ENCODE results near the gene SDC4.

The SDC4 gene

GRCh38 chr20:45343532-45344167, 4.6 kb downstream of the SDC4 start:
- peak; percentile 64 for DNase-seq (ENCODE audit: low spot score)

GRCh38 chr20:45342855-45343531, 5.2 kb downstream of the SDC4 start:
- DNase-seq (ENCODE audit: low spot score) = no peak

GRCh38 chr20:45341939-45342854, 6.0 kb downstream of the SDC4 start:
- no peak for DNase-seq (ENCODE audit: low spot score)

GRCh38 chr20:45341579-45341938, 6.7 kb downstream of the SDC4 start:
- DNase-seq (ENCODE audit: low spot score) = no peak

DNA sequence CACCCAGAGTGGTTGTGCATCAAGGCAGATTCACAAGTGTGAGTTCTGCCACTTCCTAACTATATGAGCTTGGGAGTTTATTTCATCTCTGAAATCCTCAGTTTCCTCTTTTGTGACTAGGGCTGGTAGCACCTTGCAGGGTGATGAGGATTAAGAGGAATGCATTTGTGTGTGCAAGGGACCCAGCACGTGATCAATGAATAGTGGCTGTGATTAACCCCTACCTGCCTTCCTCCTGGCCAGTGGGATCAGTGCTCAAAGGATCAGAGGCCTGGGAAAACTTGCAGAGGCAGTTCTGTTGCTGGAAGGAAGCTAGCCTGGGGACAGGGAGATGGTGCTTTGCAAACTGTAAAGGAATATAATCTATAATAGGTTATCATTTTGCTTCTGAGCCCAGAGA, 7.3 kb downstream of the SDC4 start:
- no peak for DNase-seq (ENCODE audit: low spot score)

- no peak for DNase-seq (ENCODE audit: low spot score)
These were observed 7.9 kb downstream of the SDC4 start for GRCh38 chr20:45340236-45340847.

DNA sequence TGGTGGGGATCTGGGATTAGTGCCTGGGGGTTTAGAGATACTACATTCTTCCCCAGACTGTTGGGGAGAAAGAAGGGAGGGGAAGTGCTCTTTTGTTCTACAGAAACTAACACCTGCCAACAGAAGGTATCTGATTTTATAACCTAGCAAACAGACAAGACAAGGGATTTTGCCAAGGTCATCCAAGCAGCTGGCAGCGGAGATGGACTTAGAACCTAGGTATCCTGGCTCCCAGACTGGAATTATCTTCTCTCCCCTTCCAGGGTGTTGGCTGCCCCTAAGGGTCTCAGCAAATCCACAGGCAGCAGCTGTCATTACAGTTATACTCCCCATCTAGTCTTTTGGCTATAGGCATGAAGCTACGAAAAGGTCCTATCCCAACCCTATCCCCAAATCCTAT, 8.4 kb downstream of the SDC4 start:
- no peak for DNase-seq (ENCODE audit: low spot score)

- no peak for DNase-seq (ENCODE audit: low spot score)
These were observed 9.1 kb downstream of the SDC4 start for GRCh38 chr20:45339084-45339483.

DNA sequence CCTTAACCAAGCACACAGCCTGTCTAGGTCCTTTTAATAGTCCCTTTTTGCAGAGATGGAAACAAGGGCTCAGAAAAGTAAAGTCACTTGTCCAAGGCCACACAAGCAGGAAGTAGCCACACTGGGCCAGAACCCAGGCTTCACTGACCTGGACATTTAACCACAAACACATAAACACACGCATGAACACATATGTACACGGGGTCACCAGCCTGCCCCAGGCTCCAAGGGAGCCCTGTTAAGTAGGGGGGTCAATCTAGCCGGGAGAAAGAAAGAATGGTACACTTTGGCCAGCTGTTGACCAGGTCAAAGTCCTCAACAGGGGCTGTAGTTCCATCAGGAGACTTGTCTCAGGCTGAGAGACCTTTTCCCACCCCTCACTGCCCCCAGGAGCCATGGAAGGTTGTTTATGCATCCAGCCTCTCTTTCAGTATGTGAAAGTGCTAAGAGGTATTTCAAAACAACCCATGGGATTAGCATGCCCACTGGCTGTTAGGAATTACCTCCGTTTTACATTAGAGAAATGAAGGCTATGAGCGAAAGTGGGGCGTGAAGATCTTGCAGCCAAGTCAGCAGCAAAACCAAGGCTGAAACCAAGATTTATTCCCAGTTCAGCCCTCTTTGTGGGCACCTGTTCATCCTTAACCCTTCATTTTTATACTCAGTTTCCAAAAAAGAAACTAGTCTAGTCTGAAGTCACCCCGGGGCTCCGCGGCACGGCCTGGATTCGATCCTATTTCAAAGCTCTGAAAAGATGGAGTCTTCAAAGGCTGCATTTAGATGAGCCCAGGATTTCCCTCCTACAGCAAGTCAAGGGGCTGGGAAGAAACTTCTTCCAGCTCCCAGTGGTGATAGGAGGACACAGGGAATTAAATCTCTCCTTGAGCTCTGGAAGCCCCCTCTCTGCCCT, 9.8 kb downstream of the SDC4 start:
- DNase-seq (ENCODE audit: low spot score) = no peak

- DNase-seq (ENCODE audit: low spot score) = no peak
These were observed 10.7 kb downstream of the SDC4 start for GRCh38 chr20:45337367-45338120.

DNA sequence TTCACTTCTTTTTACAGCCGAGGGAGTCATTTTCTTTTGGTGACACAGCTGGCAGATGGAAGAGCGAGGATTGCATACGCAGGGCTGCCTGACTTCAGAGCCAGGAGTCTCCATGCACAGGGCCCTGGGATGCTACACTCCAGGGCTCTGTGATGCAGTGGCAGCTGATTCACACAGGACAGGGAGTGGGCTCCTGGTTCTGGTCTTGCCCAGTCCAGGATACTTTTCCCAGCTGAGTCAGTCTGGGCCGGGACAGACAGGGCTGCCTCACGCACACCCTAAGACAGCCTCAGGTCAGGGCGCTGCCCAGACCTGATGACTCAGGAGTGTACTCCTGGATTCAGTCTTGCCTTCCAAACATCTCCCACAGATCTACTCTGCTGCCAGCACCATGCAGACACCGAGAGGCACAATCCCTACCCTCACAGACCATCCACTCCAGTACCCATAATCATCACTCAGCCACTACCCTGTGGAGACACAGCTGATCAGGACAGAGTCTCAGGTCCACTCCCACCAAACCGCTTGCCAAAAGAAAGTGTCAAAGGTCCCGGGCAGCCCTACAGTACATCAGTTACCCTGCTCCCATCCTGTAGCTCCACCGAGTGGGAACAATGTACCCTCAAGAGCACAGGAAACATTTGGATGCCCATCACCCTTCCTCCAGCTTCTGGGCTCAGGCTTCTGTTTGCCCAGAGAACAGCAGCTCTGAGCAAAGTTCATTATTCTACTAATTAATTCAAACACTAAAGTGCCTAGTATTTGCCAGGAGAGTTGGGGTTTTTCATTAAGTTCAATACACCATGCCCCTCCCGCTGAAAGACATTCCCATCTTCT, 11.5 kb downstream of the SDC4 start:
- DNase-seq (ENCODE audit: low spot score) = no peak

- DNase-seq (ENCODE audit: low spot score) = no peak
These were observed 17.7 kb downstream of the SDC4 start for GRCh38 chr20:45330476-45330875.

DNA sequence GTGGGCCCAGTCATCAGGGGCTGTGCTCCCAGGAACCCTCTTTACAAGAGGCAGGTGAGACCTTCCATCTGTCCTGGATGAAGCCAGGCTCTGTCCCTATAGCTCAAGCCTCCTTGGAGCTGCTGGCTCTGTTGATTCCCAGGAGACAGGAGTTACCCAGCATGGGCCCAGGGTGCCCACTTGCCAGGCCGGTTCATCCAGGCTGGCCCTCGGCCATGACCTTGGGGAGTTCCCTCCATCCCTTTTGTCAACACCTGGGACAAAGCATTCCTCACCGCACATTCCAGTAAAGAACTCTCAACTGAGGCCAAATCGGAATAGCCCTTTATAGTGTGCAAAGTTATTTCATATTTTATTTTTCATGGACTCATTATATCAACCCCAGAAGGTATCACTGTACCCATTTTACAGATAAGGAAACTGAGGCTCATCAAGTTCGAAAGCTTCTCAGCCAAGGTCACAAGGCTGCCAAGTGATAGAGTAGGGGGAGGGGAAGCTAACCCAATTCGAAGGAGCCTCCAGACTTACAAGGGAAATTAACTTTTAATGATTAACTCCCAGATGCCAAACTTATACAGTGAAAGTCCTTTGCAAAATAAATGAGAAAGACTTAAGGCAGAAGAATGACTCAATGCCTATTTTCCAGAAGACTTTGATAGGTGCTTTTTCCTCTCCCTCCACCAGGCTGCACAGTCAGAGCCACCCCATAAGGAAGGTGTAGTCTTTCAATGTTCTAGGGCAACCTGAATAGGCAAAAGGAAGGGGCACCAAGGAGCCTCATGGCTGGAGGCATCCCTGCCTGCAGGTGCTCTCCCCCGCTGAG, 18.5 kb downstream of the SDC4 start:
- DNase-seq (ENCODE audit: low spot score) = no peak

DNA sequence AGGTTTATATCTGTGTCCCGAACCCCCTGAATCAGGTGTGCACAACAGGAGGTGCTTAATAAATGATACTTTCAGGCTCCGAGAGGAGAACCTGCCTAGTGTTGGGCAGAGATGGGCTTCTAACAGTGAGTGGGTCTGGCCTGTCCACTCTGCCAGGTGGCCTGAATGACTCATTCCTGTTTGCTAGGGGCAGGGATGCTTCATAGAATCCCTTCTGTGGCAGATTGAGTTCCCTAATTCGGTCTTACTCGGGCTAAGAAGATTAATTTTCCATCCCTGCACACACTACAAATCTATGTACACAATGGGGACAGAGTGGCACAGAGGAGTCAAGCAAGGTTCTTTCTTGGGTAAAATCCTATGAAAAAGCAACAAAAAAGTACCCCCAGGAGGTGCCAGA, 19.8 kb downstream of the SDC4 start:
- DNase-seq (ENCODE audit: low spot score) = no peak

GRCh38 chr20:45325371-45325770, 22.9 kb downstream of the SDC4 start:
- DNase-seq (ENCODE audit: low spot score) = no peak

- no peak for DNase-seq (ENCODE audit: low spot score)
These were observed 24.5 kb downstream of the SDC4 start for GRCh38 chr20:45323731-45324130.

DNA sequence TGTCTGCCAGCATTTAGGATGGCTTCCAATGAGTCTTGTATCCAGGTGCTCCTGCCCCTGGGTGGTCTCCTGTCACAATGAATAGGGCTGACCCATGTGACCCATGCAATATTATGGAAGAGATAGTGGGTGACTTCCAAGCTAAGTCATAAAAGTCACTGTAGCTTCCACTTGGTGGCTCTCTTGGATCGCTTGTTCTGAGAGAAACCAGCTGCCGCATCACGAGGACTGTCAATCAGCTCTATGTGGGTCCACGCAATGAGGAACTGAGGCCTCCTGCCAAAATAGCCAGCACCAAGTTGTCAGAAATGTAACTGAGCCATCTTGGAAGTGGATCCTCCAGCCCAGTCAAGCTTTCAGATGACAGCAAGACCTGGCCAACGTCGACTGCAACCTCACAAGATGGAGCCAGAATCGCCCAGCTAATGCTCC, 25.3 kb downstream of the SDC4 start:
- peak; percentile 72 for DNase-seq (ENCODE audit: low spot score)

DNA sequence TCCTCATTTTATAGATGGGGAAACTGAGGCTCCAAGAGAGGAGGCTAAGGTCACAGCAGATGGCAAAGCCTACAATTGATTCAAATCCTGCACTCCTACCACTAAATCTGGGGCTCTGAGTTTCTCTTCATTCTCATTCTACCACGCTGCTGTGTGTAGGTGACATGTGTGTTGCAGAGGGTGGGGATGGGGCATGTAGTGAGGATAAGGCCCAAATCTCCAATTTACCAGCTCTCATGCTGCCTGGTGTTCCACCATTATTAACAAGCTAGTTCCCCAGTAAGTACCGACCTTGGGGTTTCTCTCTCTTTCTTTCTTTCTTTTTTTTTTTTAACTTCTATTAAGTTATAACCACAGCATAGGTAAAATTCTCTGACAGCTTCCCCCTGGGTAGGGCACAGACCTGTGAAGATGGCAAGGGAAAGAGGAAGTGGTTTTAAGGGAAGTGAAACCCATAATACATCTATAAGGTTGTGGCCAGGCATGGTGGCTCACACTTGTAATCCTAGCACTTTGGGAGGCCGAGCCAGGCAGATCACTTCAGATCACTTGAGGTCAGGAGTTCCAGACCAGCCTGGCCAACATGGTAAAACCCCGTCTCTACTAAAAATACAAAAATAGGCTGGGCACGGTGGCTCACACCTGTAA, 27.2 kb downstream of the SDC4 start:
- DNase-seq (ENCODE audit: low spot score) = no peak
